Parathyroid adenoma (tissue), 2 donors: Measurements from ENCODE around the gene EXOSC10.

Source experiments
- H2AFZ ChIP-seq: fragments of 300-600 bp; sonication (generic); one replicate; pipeline ENCODE4 v1.7.0; 2017; ENCODE audit warnings: antibody characterized with exemption, mild to moderate bottlenecking
- H3K27ac ChIP-seq: fragments of 300-600 bp; sonication (generic); one replicate; pipeline ENCODE4 v1.7.0; 2017
- H3K27me3 ChIP-seq: fragments of 300-600 bp; sonication (generic); one replicate; pipeline ENCODE4 v1.7.0; 2017; ENCODE audit warnings: low read length; ENCODE audit not compliant: control insufficient read depth, insufficient read depth
- H3K36me3 ChIP-seq: fragments of 300-600 bp; sonication (generic); one replicate; pipeline ENCODE4 v1.7.0; 2017; ENCODE audit warnings: low read length; ENCODE audit not compliant: control insufficient read depth, insufficient read depth
- H3K4me1 ChIP-seq: fragments of 300-600 bp; sonication (generic); one replicate; pipeline ENCODE4 v1.7.0; 2017; ENCODE audit warnings: control low read depth
- H3K4me2 ChIP-seq: fragments of 300-600 bp; sonication (generic); one replicate; pipeline ENCODE4 v1.7.0; 2017; ENCODE audit warnings: low read length
- H3K4me3 ChIP-seq: fragments of 300-600 bp; sonication (generic); one replicate; pipeline ENCODE4 v1.7.0; 2017; ENCODE audit warnings: low read depth, low read length
- H3K79me2 ChIP-seq: fragments of 300-600 bp; sonication (generic); one replicate; pipeline ENCODE4 v1.7.0; 2017; ENCODE audit warnings: control low read depth
- H3K9ac ChIP-seq: fragments of 300-600 bp; sonication (generic); one replicate; pipeline ENCODE4 v1.7.0; 2017; ENCODE audit warnings: mild to moderate bottlenecking
- H3K9me3 ChIP-seq: fragments of 300-600 bp; sonication (generic); one replicate; pipeline ENCODE4 v1.7.0; 2017; ENCODE audit warnings: low read length; ENCODE audit not compliant: control insufficient read depth
- TF ChIP-seq, protein P1 (sequence below): fragments of 300-600 bp; sonication (generic); IDR thresholded peaks from one replicate; pipeline ENCODE4 v1.7.0; 2017; ENCODE audit warnings: antibody characterized with exemption, mild to moderate bottlenecking
- donor health status: primary hyperparathyroidism.

The EXOSC10 gene

DNA sequence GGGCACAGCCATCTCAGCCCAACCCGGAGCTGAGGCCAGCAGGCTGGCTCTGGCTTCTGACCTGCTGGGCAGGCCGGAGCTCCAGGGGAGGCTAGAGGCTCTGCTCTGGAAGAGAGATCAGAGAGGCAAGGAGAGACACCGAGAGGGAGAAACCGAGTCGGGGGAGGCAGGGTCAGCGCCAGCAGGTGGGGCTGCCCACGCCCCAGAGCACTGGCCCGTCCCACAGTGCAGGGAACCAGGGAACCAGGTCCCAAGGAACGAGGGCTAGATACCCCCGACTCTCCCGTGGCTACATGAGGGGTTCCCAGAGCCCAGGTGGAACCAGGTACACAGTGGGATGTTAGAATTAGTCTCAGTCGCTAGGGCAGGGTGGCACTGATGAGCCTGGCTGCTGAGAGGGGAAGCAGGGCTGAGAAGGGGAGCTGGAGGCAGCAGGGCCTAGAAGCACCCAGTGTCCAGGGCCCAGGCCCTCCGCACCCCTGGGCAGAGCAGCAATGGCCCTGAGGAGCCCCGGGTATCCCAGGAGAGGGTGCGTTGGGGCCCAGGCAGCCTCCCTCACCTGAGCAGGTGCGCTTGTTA, 54.7 kb downstream of the EXOSC10 start:
- Histone ChIP-seq H3K9me3 (no peaks in the 10 kb centered on the region), H3K9ac (no peak overlapping the region), H3K27me3 (no peaks in the 10 kb centered on the region), H3K36me3 (no peaks in the 10 kb centered on the region), H3K4me1 (no peaks in the 10 kb centered on the region), H3K4me2 (no peak overlapping the region), H2AFZ (no peak overlapping the region), H3K27ac (no peak overlapping the region), H3K79me2 (no peaks in the 10 kb centered on the region), H3K4me3 (no peak overlapping the region)
- TF ChIP-seq, protein P1, sequence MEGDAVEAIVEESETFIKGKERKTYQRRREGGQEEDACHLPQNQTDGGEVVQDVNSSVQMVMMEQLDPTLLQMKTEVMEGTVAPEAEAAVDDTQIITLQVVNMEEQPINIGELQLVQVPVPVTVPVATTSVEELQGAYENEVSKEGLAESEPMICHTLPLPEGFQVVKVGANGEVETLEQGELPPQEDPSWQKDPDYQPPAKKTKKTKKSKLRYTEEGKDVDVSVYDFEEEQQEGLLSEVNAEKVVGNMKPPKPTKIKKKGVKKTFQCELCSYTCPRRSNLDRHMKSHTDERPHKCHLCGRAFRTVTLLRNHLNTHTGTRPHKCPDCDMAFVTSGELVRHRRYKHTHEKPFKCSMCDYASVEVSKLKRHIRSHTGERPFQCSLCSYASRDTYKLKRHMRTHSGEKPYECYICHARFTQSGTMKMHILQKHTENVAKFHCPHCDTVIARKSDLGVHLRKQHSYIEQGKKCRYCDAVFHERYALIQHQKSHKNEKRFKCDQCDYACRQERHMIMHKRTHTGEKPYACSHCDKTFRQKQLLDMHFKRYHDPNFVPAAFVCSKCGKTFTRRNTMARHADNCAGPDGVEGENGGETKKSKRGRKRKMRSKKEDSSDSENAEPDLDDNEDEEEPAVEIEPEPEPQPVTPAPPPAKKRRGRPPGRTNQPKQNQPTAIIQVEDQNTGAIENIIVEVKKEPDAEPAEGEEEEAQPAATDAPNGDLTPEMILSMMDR = no peak

DNA sequence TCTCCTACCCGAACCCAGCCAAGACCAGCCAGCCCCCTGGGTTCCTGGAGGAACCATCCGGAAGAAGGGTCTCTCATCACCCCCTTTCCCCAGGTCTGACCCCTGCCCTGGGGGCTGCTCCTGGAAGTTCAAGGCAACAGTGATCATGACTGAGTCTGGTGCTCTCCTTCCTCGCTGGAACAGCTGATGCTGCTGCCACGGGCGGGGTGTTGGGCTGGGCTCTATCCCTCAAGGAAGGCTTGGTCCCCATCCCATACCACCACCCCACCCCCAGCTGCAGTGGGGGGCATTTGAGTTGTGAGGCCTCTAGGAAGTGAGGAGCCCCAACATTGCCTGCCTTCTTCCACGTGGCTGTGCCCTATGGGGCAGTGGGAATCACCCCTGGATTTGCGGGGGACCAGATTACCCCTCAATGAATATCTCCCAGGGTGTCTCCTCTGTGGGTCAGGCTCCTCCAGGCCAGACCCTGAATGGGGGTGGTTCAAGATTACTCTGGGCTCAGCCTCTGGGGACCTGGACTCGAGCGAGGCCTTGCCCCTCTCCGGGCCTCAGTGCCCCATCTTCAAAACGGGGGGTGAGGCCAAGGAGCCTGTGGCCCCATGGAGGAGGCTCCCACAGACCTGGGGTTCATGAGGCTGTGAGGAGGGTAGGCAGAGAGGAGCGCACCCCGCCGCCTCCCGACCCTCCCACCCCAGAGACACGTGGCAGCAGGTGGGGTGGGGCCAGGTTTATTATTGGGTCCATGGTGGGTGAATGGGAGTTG, 55.4 kb downstream of the EXOSC10 start:
- no peaks in the 10 kb centered on the region for H3K4me1 ChIP-seq
- H3K9ac ChIP-seq = no peak overlapping the region
- TF ChIP-seq, protein P1 = no peak
- H3K27ac ChIP-seq = no peak overlapping the region
- no peak overlapping the region for H2AFZ ChIP-seq
- H3K27me3 ChIP-seq = no peaks in the 10 kb centered on the region
- no peaks in the 10 kb centered on the region for H3K79me2 ChIP-seq
- no peaks in the 10 kb centered on the region for H3K9me3 ChIP-seq
- H3K4me3 ChIP-seq = no peak overlapping the region
- H3K4me2 ChIP-seq = no peak overlapping the region
- H3K36me3 ChIP-seq = no peaks in the 10 kb centered on the region

DNA sequence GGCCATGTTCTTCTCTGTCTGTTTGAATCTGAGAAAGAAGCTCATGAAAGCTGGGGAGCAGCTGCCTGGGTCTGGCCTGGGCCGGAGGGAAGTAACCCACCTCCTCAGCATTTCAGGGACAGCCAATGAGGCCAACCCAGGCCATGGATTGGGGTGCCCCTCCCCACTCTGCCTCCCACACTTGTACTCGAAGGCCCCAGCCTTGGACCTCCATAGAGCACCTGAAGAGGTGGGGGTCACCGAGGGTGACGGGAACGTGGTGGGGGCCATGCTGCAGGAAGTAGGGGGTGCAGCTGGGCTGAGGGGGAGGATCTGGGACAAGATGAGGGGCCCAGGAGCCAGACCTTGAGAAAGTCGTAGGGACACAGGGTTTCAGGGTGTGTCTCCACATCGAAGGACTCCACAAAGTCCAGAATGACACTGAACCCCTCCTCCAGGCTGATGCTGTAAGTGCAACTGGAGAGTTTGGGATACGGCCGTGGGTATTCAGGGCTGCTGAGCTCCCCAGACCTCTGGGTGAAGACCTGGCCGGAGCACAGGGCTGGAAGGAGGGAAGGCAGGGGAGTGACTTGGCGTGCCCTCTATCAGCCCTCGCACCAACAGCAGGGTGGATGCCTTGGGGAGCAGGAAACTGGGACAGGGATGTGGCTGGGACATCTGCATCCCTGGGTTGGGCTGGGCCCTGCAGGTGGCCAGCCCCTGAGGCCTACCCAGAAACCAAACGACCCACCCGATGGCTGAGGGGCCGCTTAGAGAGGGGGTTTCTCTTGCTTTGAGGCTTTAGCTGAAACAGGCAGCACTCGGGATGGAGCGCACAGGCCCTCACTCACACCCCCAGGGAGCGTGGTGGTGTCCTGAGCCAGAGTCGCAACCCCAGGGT, 56.4 kb downstream of the EXOSC10 start:
- no peaks in the 10 kb centered on the region for H3K36me3 ChIP-seq
- H3K9me3 ChIP-seq = no peaks in the 10 kb centered on the region
- no peak overlapping the region for H3K4me3 ChIP-seq
- H3K27ac ChIP-seq = no peak overlapping the region
- no peaks in the 10 kb centered on the region for H3K79me2 ChIP-seq
- TF ChIP-seq, protein P1 = no peak
- no peak overlapping the region for H3K4me2 ChIP-seq
- H3K4me1 ChIP-seq = no peaks in the 10 kb centered on the region
- H3K9ac ChIP-seq = no peak overlapping the region
- H3K27me3 ChIP-seq = peaks cover 3% of the 10 kb centered on the region
- H2AFZ ChIP-seq = no peak overlapping the region

DNA sequence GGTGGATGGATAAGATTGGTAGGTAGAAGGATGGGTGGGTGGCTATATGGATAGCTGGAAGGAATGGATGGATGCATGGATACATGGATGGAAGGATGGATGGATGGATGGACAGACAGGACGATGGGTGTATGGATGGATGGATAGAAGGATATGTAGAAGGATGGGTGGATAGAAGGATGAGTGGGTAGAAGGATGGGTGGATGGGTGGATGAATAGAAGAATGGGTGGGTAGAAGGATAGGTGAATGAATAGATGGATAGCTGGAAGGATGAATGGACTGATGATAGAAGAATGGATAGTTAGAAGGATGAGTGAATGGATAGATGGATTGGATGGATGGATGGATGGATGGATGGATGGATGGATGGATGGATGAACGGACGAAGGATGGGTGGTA, 57.6 kb downstream of the EXOSC10 start:
- Histone ChIP-seq H3K9me3 (no peaks in the 10 kb centered on the region), H3K79me2 (no peaks in the 10 kb centered on the region), H2AFZ (no peak overlapping the region), H3K27ac (no peak overlapping the region), H3K4me3 (no peak overlapping the region), H3K36me3 (no peaks in the 10 kb centered on the region), H3K27me3 (peaks cover 3% of the 10 kb centered on the region), H3K4me2 (no peak overlapping the region), H3K4me1 (no peaks in the 10 kb centered on the region), H3K9ac (no peak overlapping the region)
- TF ChIP-seq, protein P1 = no peak
